ENCODE data around the gene ABI3BP.
"Not testable (repeated sequence)": the region's sequence is repeated elsewhere in the genome, so short reads cannot be mapped to it uniquely, and the experiment has no call there.

The ABI3BP gene

GRCh38 chr3:100947119-100947518 is 46.1 kb downstream of the ABI3BP start:
- DNase-seq (ENCODE audit: low spot score), result no peak

- not testable (repeated sequence) for DNase-seq (ENCODE audit: low spot score)
Measured at GRCh38 chr3:100946096-100946495, 47.1 kb downstream of the ABI3BP start.

GRCh38 chr3:100941451-100941850 is 51.8 kb downstream of the ABI3BP start:
- DNase-seq (ENCODE audit: low spot score), result no peak

- DNase-seq (ENCODE audit: low spot score), result no peak
Measured at GRCh38 chr3:100941041-100941440, 52.2 kb downstream of the ABI3BP start.

GRCh38 chr3:100936931-100937330 is 56.3 kb downstream of the ABI3BP start:
- no peak for DNase-seq (ENCODE audit: low spot score)

- DNase-seq (ENCODE audit: low spot score), result no peak
Measured at GRCh38 chr3:100932491-100932890, 60.7 kb downstream of the ABI3BP start.

- no peak for DNase-seq (ENCODE audit: low spot score)
Measured at GRCh38 chr3:100928638-100929428, 64.4 kb downstream of the ABI3BP start.

- no peak for DNase-seq (ENCODE audit: low spot score)
Measured at GRCh38 chr3:100927775-100928174, 65.4 kb downstream of the ABI3BP start.

GRCh38 chr3:100915706-100916495 is 77.3 kb downstream of the ABI3BP start:
- no peak for DNase-seq (ENCODE audit: low spot score)

GRCh38 chr3:100913870-100914648 is 79.2 kb downstream of the ABI3BP start:
- DNase-seq (ENCODE audit: low spot score), result no peak

GRCh38 chr3:100912976-100913545 is 80.2 kb downstream of the ABI3BP start:
- DNase-seq (ENCODE audit: low spot score), result no peak

- no peak for DNase-seq (ENCODE audit: low spot score)
Measured at GRCh38 chr3:100912571-100912970, 80.7 kb downstream of the ABI3BP start.

GRCh38 chr3:100911956-100912355 is 81.3 kb downstream of the ABI3BP start:
- no peak for DNase-seq (ENCODE audit: low spot score)

GRCh38 chr3:100910986-100911385 is 82.2 kb downstream of the ABI3BP start:
- no peak for DNase-seq (ENCODE audit: low spot score)

GRCh38 chr3:100902572-100902971 is 90.6 kb downstream of the ABI3BP start:
- DNase-seq (ENCODE audit: low spot score), result no peak

- DNase-seq (ENCODE audit: low spot score), result no peak
Measured at GRCh38 chr3:100900671-100901335, 92.4 kb downstream of the ABI3BP start.

- no peak for DNase-seq (ENCODE audit: low spot score)
Measured at GRCh38 chr3:100899440-100900091, 93.7 kb downstream of the ABI3BP start.

GRCh38 chr3:100898681-100899080 is 94.5 kb downstream of the ABI3BP start:
- no peak for DNase-seq (ENCODE audit: low spot score)

- DNase-seq (ENCODE audit: low spot score), result no peak
Measured at GRCh38 chr3:100896994-100897393, 96.2 kb downstream of the ABI3BP start.

GRCh38 chr3:100893590-100893989 is 99.6 kb downstream of the ABI3BP start:
- DNase-seq (ENCODE audit: low spot score), result no peak

GRCh38 chr3:100893108-100893507 is 100.1 kb downstream of the ABI3BP start:
- peak; percentile 31 for DNase-seq (ENCODE audit: low spot score)

All from globus pallidus (tissue), 1 donor.